Measurements from ENCODE around the gene ARAP1. TPM values are rescaled to one million over a fixed set of nuclear protein-coding genes. Genes with fewer than 3 reads are reported as not detected.

ARAP1 gene
- total RNA-seq, 3 donors from 2014 or later: 52.3 to 58.1 (median 52.8) TPM

DNA sequence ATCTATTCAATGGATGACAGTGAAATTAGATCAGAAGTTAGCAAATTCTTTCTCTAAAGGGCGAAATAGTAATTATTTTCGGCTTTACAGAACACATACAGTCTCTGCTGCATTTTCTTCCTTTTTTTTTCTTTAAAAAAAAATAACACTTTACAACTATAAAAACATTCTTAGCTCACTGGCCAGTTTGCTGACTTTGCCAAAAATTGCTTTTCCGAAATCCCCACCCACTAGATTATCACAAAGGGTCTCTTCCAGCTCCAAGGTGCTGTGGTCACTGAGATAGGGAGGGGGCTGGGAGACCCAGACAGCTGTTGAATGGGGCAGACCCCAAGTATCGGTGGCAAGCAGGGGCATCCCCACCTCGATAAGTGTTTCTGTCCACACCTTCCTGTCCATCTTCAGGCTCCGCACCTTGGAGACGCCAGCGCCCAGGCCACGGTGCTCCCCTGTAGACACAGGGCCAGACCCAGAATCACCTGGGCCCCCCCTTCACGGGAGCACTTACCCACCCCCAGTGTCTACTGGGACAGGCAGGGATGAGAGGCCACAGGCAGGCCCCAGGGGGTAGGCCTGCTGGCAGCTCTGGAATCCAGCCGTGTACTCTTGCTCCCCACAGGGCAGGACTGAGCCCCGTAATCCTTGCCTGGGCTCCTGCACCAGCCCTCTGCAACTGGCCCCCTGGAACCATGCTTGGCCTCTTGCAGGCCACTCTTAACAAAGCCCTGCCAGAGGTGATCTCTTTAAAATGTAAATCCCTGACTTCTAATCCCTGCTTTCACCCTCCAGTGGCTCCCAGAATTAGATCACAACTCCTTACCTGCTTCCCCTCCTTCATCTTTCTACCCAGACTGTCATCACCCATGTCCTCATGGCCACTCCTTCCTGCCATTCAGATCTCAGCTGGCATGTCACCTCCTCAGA lies 46.5 kb downstream of the ARAP1 start:
- peaks cover 42% of the 10 kb centered on the region for H3K36me3 Mint-ChIP-seq (ENCODE audit: insufficient read depth)
- no peak for DNase-seq
- no peak overlapping the region for H3K4me3 Mint-ChIP-seq
- H3K27me3 Mint-ChIP-seq (ENCODE audit: low read depth): no peaks in the 10 kb centered on the region
- no peaks in the 10 kb centered on the region for H3K9me3 Mint-ChIP-seq
- no peaks in the 10 kb centered on the region for H3K4me1 Mint-ChIP-seq (ENCODE audit: low read depth)
- no peak for ATAC-seq

DNA sequence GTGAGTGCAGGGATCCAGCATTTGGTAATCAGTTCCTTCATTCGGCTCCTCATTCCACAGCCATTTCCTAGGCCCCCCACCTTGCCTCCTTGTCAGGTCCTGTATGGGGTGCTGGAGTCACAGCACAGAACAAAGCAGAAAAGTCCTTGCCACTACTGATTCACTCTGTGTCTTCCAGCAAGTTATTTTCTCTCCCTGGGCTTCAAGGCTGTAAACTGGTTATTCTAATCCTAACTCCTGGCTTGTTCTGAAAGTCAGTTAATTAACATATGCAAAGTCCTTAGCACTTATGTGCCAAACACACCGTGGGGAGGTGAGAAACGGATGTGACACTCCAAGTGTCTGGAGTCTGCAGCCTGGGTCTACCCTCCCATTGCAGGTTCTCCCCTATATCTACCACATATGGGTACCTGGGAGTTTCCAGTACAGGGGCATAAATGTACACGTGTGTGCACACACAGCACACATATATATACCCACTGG lies 47.4 kb downstream of the ARAP1 start:
- Mint-ChIP-seq H3K9me3 (no peaks in the 10 kb centered on the region), H3K4me3 (no peak overlapping the region), H3K4me1 (ENCODE audit: low read depth) (no peaks in the 10 kb centered on the region), H3K27me3 (ENCODE audit: low read depth) (no peaks in the 10 kb centered on the region), H3K36me3 (ENCODE audit: insufficient read depth) (peaks cover 45% of the 10 kb centered on the region)
- no peak for DNase-seq
- no peak for ATAC-seq

DNA sequence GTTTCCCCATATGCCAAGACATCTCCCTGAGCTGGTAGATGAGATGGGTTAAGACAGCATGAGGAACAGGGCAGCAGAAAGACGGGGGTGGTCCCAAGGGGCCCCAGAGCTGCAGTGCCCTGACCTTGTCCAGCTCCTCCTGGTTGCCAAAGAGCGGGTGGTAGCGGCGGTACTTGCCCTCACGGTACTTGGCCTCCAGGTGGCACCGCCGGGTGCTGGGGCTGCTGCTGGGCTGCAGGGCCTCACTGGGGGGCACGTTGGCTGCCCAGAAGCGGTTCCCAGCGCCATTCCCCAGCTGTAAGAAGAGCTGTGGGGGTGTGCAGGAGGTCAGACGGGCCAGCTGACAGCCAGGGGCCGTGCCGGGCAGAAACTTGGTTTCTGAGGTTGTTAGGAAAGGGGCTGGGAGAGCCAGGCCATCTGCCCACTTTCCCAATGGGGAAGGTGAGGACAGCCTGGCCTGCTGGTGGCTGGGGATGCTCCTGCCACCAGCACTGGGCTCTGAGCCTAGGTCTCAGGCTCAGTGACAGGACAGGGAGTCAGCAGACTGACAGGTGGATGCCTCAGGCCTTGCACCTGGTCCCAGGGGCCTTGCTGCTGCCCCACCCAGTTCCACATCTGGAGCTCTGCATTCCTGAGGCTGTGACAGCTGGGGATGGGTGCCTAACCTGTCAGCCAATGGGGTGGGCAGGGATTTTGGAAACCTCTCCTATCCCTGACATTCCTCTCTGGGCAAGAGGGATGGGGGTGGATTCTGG lies 48.0 kb downstream of the ARAP1 start:
- Mint-ChIP-seq H3K4me1 (ENCODE audit: low read depth) (no peaks in the 10 kb centered on the region), H3K36me3 (ENCODE audit: insufficient read depth) (peaks cover 46% of the 10 kb centered on the region)
- no peak for DNase-seq

DNA sequence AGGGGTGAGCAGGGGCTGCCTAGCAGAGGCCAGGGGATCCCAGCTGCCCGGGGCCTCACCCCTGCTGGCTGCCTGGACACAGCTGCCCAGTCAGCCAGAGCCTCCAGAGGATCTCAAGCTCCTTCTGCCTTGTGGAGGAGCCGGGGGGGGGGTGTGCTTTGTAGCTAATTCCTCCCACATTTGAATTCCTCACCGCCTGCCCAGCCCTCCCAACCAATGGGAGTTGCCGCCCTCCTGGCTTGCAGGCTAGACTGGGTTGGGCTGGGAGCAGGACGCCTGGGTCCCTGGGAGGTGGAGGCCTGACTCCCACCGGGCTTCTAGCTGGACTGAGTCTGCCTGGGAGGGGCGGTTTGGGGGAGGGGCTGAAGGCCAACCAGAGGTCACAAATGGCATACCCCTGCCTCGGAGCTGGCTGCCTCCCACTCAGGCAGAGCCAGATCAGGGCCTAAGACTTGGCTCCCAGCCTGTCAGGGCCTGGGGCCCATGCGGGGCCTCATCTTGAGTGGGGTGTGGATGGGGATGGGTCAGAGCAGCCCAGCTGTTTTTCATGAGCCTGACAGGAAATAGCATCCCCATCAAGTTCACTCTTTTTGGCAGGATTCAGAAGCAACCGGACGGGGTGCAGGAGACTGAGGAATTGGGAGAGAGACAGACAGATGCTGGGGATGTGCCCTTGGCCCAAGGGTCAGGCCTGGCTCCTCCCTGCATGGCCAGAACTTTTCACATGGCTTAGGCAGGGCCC lies 48.8 kb downstream of the ARAP1 start:
- Mint-ChIP-seq H3K4me3 (no peak overlapping the region), H3K9me3 (no peaks in the 10 kb centered on the region), H3K27me3 (ENCODE audit: low read depth) (no peaks in the 10 kb centered on the region), H3K36me3 (ENCODE audit: insufficient read depth) (peaks cover 49% of the 10 kb centered on the region), H3K4me1 (ENCODE audit: low read depth) (no peaks in the 10 kb centered on the region)
- DNase-seq (no peak), ATAC-seq (no peak)

More for the DNA sequence above, 48.0 kb downstream of the ARAP1 start:
- no peak for ATAC-seq
- Mint-ChIP-seq H3K27me3 (ENCODE audit: low read depth) (no peaks in the 10 kb centered on the region), H3K9me3 (no peaks in the 10 kb centered on the region), H3K4me3 (no peak overlapping the region)

DNA sequence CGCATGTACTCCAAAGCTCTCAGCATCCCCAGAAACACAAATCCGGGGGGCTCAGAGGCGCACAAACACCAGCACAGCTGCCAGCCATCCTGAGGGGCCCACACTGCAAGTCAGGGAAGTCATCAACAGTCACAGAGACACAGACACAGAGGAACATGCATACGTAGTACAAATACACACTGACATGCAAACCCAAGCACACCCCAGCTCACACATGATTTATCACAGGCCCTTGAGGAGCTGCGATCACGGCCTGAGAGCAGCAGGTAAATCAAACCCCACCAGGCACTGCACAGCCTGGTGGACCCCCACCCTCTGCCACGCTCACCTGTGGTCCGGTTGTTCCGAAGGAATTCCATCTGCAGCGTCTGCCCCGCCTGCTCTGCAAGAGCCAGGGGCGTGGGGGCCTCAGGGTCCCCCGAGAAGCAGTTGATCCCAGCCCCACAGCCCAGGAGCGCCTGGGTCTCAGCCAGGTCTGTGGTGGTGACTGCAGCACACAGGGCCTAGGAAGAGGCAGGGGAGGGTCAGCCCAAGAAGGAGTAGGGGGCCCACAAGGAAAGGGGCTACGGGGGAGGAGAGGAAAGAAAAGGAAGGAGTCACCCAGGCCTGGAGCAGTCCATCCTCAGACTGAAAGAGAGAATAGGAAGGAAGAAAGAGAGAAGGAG lies 49.5 kb downstream of the ARAP1 start:
- no peaks in the 10 kb centered on the region for H3K4me1 Mint-ChIP-seq (ENCODE audit: low read depth)
- peaks cover 49% of the 10 kb centered on the region for H3K36me3 Mint-ChIP-seq (ENCODE audit: insufficient read depth)
- ATAC-seq: no peak
- no peak overlapping the region for H3K4me3 Mint-ChIP-seq
- no peaks in the 10 kb centered on the region for H3K27me3 Mint-ChIP-seq (ENCODE audit: low read depth)
- DNase-seq: no peak
- H3K9me3 Mint-ChIP-seq: no peaks in the 10 kb centered on the region

DNA sequence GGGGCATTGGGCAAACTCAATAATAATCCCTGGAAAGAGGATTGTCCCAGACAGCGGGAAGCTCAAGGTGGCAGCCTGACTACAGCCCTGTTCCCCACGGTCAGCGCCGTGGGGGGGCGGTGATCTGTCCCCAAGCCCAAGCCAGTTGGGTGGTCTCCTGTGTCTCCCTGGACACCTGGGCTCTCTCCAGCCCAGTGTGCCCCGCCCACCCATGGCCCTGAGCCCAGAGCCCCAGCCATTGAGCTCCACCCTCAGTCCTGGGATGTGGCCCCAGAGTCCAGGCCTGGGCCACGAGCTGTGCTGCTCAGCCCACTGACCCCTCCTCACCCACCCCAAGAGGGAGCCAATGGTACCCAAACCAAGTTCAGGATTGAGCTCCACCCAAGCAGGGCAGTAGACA lies 50.1 kb downstream of the ARAP1 start:
- DNase-seq (no peak), ATAC-seq (no peak)
- Mint-ChIP-seq H3K27me3 (ENCODE audit: low read depth) (no peaks in the 10 kb centered on the region), H3K36me3 (ENCODE audit: insufficient read depth) (peaks cover 45% of the 10 kb centered on the region), H3K9me3 (no peaks in the 10 kb centered on the region), H3K4me3 (no peak overlapping the region), H3K4me1 (ENCODE audit: low read depth) (no peaks in the 10 kb centered on the region)

DNA sequence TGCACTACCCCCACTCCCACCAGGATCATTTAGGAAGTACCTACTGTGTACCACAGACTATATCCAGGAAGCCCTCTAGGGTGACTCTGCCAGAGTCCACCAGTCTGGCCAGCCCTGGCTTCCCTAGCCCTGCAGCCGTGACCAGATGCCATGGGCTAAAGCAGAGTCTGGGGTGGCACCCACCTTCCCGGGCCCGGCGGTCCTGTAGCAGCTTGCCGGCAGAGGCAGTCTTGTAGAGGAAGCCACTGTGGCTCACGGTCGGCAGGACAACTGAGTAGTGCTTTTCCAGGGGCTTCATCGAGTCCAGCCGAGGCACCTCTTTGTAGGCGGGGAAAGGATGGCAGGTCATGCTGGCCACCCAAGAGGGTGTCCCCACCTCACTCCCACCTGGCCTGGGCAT lies 50.7 kb downstream of the ARAP1 start:
- no peaks in the 10 kb centered on the region for H3K27me3 Mint-ChIP-seq (ENCODE audit: low read depth)
- DNase-seq (no peak), ATAC-seq (no peak)
- H3K9me3 Mint-ChIP-seq: no peaks in the 10 kb centered on the region
- H3K36me3 Mint-ChIP-seq (ENCODE audit: insufficient read depth): peaks cover 41% of the 10 kb centered on the region
- no peaks in the 10 kb centered on the region for H3K4me1 Mint-ChIP-seq (ENCODE audit: low read depth)
- no peak overlapping the region for H3K4me3 Mint-ChIP-seq

DNA sequence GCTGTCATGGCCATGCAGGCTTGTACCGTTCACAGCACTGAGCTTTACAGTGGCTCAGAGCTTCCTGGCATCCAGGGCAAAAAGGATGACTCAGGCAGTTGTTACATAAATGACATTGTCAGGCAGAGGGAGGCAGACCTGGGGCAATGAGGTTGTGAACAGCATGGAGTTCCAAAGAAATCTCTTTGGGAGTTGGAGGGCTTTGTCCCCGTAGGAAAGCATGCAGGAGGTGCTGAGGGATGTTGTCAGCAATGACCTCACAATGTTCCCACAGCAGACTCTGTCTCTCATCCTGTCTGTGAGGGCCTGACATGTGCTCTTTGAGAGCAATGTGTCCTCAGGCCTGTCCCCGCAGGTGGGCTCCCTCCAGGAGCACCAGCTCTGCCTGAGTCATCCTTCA lies 52.1 kb downstream of the ARAP1 start:
- Mint-ChIP-seq H3K27me3 (ENCODE audit: low read depth) (no peaks in the 10 kb centered on the region), H3K36me3 (ENCODE audit: insufficient read depth) (peaks cover 37% of the 10 kb centered on the region), H3K9me3 (no peaks in the 10 kb centered on the region), H3K4me1 (ENCODE audit: low read depth) (no peaks in the 10 kb centered on the region), H3K4me3 (no peak overlapping the region)
- no peak for DNase-seq
- no peak for ATAC-seq

DNA sequence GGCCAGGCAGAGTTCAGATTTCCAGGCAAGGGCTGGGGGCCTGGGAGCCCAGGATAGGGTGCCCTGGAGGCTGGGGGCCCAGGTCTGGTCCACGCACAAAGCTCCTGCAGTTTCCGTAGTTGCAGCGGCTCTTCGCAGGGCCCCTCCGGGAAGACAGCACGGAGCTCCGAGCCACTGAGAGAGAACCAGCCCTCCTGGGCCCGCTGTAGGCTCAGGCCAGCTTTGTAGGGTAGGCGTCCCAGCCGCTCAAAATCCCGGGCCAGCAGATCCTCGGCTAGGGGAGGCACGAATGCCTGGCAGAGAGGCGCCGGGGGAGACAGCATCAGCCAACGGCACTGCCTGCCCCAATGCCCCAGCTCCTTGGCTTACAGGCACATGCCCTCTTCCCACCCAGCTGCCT lies 54.4 kb downstream of the ARAP1 start:
- no peaks in the 10 kb centered on the region for H3K27me3 Mint-ChIP-seq (ENCODE audit: low read depth)
- DNase-seq (no peak), ATAC-seq (no peak)
- H3K9me3 Mint-ChIP-seq: no peaks in the 10 kb centered on the region
- peaks cover 40% of the 10 kb centered on the region for H3K36me3 Mint-ChIP-seq (ENCODE audit: insufficient read depth)
- no peak overlapping the region for H3K4me3 Mint-ChIP-seq
- H3K4me1 Mint-ChIP-seq (ENCODE audit: low read depth): no peaks in the 10 kb centered on the region

DNA sequence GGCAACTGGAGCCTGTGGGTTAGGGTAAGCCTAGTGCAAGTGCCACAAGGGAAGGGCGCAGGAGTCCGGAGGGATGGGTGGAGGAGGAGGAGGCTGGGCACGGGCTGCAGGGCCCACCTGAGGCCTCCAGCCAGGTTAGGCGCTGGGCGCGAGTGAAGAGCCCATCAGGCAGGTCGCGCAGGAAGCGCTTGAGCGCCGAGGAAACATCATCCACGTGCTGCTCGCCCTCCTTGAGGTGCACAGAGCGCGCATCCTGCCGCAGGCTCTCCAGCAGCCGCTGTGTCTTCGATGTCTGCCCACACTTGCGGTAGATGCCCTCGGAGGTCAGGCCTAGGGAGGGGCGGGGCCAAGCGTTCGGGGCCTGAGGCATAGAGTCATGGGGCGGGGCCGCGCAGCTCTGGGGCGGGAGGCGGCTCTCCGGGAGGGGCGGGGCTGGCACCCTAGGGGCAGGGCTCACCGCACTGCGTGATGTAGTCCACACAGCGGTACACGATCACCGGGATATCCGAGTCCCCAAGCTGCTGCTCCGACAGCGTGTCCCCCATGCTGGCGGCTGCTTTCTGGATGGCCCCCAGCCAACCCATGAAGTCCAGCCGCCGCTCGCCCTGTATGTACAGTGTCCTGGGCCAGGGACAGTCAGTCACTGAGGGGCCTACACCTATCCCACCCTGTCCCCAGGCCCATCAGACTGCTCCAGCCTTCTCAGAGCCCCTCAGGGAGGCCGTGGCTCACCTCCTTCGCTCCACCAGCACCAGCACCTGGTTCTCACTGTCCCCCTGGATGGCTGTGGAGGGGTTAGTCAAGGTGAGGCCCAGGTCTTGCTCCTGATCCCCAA lies 55.1 kb downstream of the ARAP1 start:
- H3K36me3 Mint-ChIP-seq (ENCODE audit: insufficient read depth): peaks cover 37% of the 10 kb centered on the region
- DNase-seq (no peak), ATAC-seq (no peak)
- H3K27me3 Mint-ChIP-seq (ENCODE audit: low read depth): no peaks in the 10 kb centered on the region
- H3K4me3 Mint-ChIP-seq: no peak overlapping the region
- H3K9me3 Mint-ChIP-seq: no peaks in the 10 kb centered on the region
- no peaks in the 10 kb centered on the region for H3K4me1 Mint-ChIP-seq (ENCODE audit: low read depth)

DNA sequence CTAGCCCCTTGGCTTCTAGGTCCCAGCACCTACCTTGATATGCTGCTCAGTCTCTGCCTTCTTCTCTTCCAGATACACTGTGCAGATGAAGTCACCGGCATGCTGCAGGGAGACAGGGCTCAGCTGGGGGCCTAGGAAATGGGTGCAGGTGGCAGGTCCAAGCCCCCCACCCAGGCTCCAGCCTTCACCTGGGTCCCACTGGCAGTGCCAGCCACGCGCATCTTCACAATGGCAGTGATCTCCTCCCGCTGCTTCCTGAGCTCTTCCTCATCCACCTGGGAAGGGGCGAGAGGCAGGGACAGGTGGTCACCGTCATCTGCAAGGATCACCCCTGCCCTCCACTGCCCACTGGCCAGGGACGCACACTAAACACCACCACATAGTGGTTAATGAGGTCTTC lies 56.9 kb downstream of the ARAP1 start:
- H3K4me3 Mint-ChIP-seq: no peak overlapping the region
- DNase-seq (no peak), ATAC-seq (no peak)
- no peaks in the 10 kb centered on the region for H3K9me3 Mint-ChIP-seq
- peaks cover 36% of the 10 kb centered on the region for H3K36me3 Mint-ChIP-seq (ENCODE audit: insufficient read depth)
- H3K27me3 Mint-ChIP-seq (ENCODE audit: low read depth): no peaks in the 10 kb centered on the region
- H3K4me1 Mint-ChIP-seq (ENCODE audit: low read depth): no peaks in the 10 kb centered on the region

DNA sequence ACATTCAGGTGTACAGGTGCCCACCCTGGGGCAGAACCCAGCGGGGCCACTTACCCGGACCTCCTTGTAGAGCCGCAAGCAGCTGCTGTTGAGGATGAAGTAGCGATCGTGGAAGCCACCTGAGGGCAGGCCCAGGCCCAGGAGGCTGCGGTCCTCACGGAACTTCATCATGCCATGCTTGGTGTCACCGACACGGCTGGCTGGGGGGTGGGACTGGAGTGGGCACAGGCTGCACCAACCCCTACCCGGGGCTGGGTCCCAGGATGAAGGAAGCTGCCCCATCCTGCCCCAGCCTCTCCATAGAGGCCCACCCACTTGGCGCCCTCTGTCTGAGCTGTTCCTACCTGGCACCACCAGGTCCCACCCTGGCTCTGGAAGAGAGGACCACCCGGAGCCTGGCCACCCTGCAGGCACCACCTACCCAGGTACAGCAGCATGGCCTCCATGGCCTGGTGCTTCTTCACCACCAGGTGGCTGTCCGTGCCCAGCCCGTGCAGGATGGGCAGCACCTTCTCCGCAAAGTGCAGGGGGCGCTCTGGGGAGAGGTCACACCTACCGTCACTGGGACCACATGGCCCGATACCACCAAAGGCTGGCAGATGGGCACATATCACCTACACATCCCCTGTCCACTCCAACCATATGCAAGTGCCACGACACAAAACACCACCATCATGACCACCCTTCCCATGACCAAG lies 58.8 kb downstream of the ARAP1 start:
- ATAC-seq (no peak), DNase-seq (no peak)
- H3K27me3 Mint-ChIP-seq (ENCODE audit: low read depth): no peaks in the 10 kb centered on the region
- no peaks in the 10 kb centered on the region for H3K9me3 Mint-ChIP-seq
- H3K4me3 Mint-ChIP-seq: no peak overlapping the region
- no peaks in the 10 kb centered on the region for H3K4me1 Mint-ChIP-seq (ENCODE audit: low read depth)
- peaks cover 27% of the 10 kb centered on the region for H3K36me3 Mint-ChIP-seq (ENCODE audit: insufficient read depth)

Data from activated T-cell treated with anti-CD3 and anti-CD28 coated beads, Interleukin-2, amount 50 U/mL, for 4 hours (primary cell).